Subcutaneous abdominal adipose tissue (tissue), 5 donors: ENCODE measurements around the gene IFITM10.

ENCODE experiments used
- H3K27ac ChIP-seq: one replicate; pipeline ENCODE4 v1.7.0; 2013; ENCODE audit warnings: low read depth, mild to moderate bottlenecking, inconsistent platforms, low read length, moderate library complexity
- H3K27me3 ChIP-seq, 5 donors: one replicate each; pipeline ENCODE4 v1.7.0; 2013; ENCODE audit warnings: low read length in 5 of 5, inconsistent platforms in 1 of 5; ENCODE audit not compliant: control insufficient read depth in 5 of 5, insufficient read depth in 4 of 5
- H3K36me3 ChIP-seq, 5 donors: one replicate each; pipeline ENCODE4 v1.7.0; 2013; ENCODE audit warnings: low read length in 5 of 5; ENCODE audit not compliant: control insufficient read depth in 5 of 5, insufficient read depth in 5 of 5
- H3K4me1 ChIP-seq, 5 donors: one replicate each; pipeline ENCODE4 v1.7.0; 2013; ENCODE audit warnings: low read length in 5 of 5, mild to moderate bottlenecking in 3 of 5, moderate library complexity in 1 of 5; ENCODE audit not compliant: control insufficient read depth in 5 of 5, insufficient read depth in 5 of 5
- H3K4me3 ChIP-seq, 5 donors: one replicate each; pipeline ENCODE4 v1.7.0; 2013; ENCODE audit warnings: low read length in 5 of 5, low read depth in 1 of 5
- H3K9ac ChIP-seq, 5 donors: one replicate each; pipeline ENCODE4 v1.7.0; 2013; ENCODE audit warnings: low read length in 5 of 5, mild to moderate bottlenecking in 4 of 5, moderate library complexity in 3 of 5
- H3K9me3 ChIP-seq, 5 donors: one replicate each; pipeline ENCODE4 v1.7.0; 2013; ENCODE audit warnings: low read length in 5 of 5; ENCODE audit not compliant: control insufficient read depth in 5 of 5
- donor health status: healthy.
- donor health status: healthy.
- donor health status: healthy.
- donor health status: healthy.
- donor health status: healthy.

Gene IFITM10

GRCh38 chr11:1730059-1730629 lies 20.3 kb downstream of the IFITM10 start:
- Histone ChIP-seq H3K36me3 (no peaks in the 10 kb centered on the region), H3K9ac (no peak overlapping the region), H3K27ac (no peak overlapping the region), H3K9me3 (no peaks in the 10 kb centered on the region), H3K27me3 (peaks cover 19 to 61% (median 50%) of the 10 kb centered on the region in 5 donors), H3K4me3 (no peak overlapping the region), H3K4me1 (peaks cover 0 to 4% (median 0%) of the 10 kb centered on the region in 5 donors)

- Histone ChIP-seq H3K27ac (no peak overlapping the region), H3K36me3 (no peaks in the 10 kb centered on the region), H3K27me3 (peaks cover 14 to 58% (median 45%) of the 10 kb centered on the region in 5 donors), H3K9ac (no peak overlapping the region), H3K9me3 (no peaks in the 10 kb centered on the region), H3K4me1 (peaks cover 0 to 4% (median 0%) of the 10 kb centered on the region in 5 donors), H3K4me3 (no peak overlapping the region)
These were observed 20.7 kb downstream of the IFITM10 start for GRCh38 chr11:1729692-1730011.

GRCh38 chr11:1728931-1729691 lies 21.3 kb downstream of the IFITM10 start:
- no peak overlapping the region for H3K27ac ChIP-seq
- no peak overlapping the region for H3K4me3 ChIP-seq
- H3K27me3 ChIP-seq, result peaks cover 8 to 53% (median 39%) of the 10 kb centered on the region in 5 donors
- H3K36me3 ChIP-seq, result no peaks in the 10 kb centered on the region
- H3K9ac ChIP-seq, result no peak overlapping the region
- H3K4me1 ChIP-seq, result peaks cover 0 to 3% (median 0%) of the 10 kb centered on the region in 5 donors
- H3K9me3 ChIP-seq, result no peaks in the 10 kb centered on the region

GRCh38 chr11:1728301-1728700 lies 22.1 kb downstream of the IFITM10 start:
- Histone ChIP-seq H3K27ac (no peak overlapping the region), H3K36me3 (no peaks in the 10 kb centered on the region), H3K4me1 (no peaks in the 10 kb centered on the region), H3K27me3 (peaks cover under 1 to 45% (median 31%) of the 10 kb centered on the region in 5 donors), H3K9ac (no peak overlapping the region), H3K9me3 (no peaks in the 10 kb centered on the region), H3K4me3 (no peak overlapping the region)

GRCh38 chr11:1727861-1728260 lies 22.5 kb downstream of the IFITM10 start:
- Histone ChIP-seq H3K36me3 (no peaks in the 10 kb centered on the region), H3K9ac (no peak overlapping the region), H3K27ac (no peak overlapping the region), H3K27me3 (peaks cover 0 to 40% (median 27%) of the 10 kb centered on the region in 5 donors), H3K4me3 (no peak overlapping the region), H3K4me1 (no peaks in the 10 kb centered on the region), H3K9me3 (no peaks in the 10 kb centered on the region)

- no peak overlapping the region for H3K4me3 ChIP-seq
- no peak overlapping the region for H3K9ac ChIP-seq
- H3K27ac ChIP-seq, result no peak overlapping the region
- H3K36me3 ChIP-seq, result no peaks in the 10 kb centered on the region
- H3K9me3 ChIP-seq, result no peaks in the 10 kb centered on the region
- no peaks in the 10 kb centered on the region for H3K4me1 ChIP-seq
- peaks cover 0 to 33% (median 20%) of the 10 kb centered on the region in 5 donors for H3K27me3 ChIP-seq
These were observed 23.2 kb downstream of the IFITM10 start for GRCh38 chr11:1727096-1727690.

GRCh38 chr11:1719781-1720180 lies 30.6 kb downstream of the IFITM10 start:
- no peak overlapping the region for H3K9ac ChIP-seq
- H3K27me3 ChIP-seq, result no peaks in the 10 kb centered on the region
- no peak overlapping the region for H3K4me3 ChIP-seq
- H3K9me3 ChIP-seq, result no peaks in the 10 kb centered on the region
- no peaks in the 10 kb centered on the region for H3K36me3 ChIP-seq
- peaks cover 0 to 7% (median 4%) of the 10 kb centered on the region in 5 donors for H3K4me1 ChIP-seq
- H3K27ac ChIP-seq, result no peak overlapping the region

- no peaks in the 10 kb centered on the region for H3K36me3 ChIP-seq
- H3K9ac ChIP-seq, result no peak overlapping the region
- peaks cover 0 to 7% (median 4%) of the 10 kb centered on the region in 5 donors for H3K4me1 ChIP-seq
- no peaks in the 10 kb centered on the region for H3K9me3 ChIP-seq
- no peak overlapping the region for H3K4me3 ChIP-seq
- peaks cover 0 to 5% (median 0%) of the 10 kb centered on the region in 5 donors for H3K27me3 ChIP-seq
- no peak overlapping the region for H3K27ac ChIP-seq
These were observed 32.1 kb downstream of the IFITM10 start for GRCh38 chr11:1718326-1718725.

GRCh38 chr11:1717745-1718144 lies 32.6 kb downstream of the IFITM10 start:
- Histone ChIP-seq H3K9me3 (no peaks in the 10 kb centered on the region), H3K27ac (no peak overlapping the region), H3K27me3 (peaks cover 0 to 5% (median 0%) of the 10 kb centered on the region in 5 donors), H3K36me3 (no peaks in the 10 kb centered on the region), H3K4me3 (no peak overlapping the region), H3K9ac (no peak overlapping the region), H3K4me1 (peaks cover 0 to 7% (median 4%) of the 10 kb centered on the region in 5 donors)
